ENCODE measurements around the gene PTGES. TPM values are rescaled to one million over a fixed set of nuclear protein-coding genes. Genes with fewer than 3 reads are reported as not detected.
"Not testable (repeated sequence)": the region's sequence is repeated elsewhere in the genome, so short reads cannot be mapped to it uniquely, and the experiment has no call there.

Gene PTGES
- 0.23 TPM in 1 of 2 replicates, not detected in the other for total RNA-seq (2014; rRNA removed; shearing (Covaris generic); ENCODE audit: low replicate concordance)

GRCh38 chr9:129752900-129753729 lies at the start of gene PTGES:
Gene PTGES (minus strand): TSS chr9:129753042. CDS start chr9:129753012, 30 bp downstream.
- no peak within 1 kb of the TSS for H3K4me3 ChIP-seq
- H3K27me3 ChIP-seq = no peaks in the 10 kb centered on the region
- peak; percentile 74 for DNase-seq
- H3K9me3 ChIP-seq = no peaks in the 10 kb centered on the region
- H3K36me3 ChIP-seq = no peaks in the 10 kb centered on the region

GRCh38 chr9:129801504-129801903 lies 48.7 kb upstream of the PTGES start:
- Histone ChIP-seq H3K4me3 (no peak overlapping the region), H3K27me3 (no peaks in the 10 kb centered on the region), H3K9me3 (no peaks in the 10 kb centered on the region), H3K36me3 (peaks cover 7% of the 10 kb centered on the region)
- DNase-seq = no peak

GRCh38 chr9:129798973-129799372 lies 46.1 kb upstream of the PTGES start:
- no peak for DNase-seq
- Histone ChIP-seq H3K27me3 (no peaks in the 10 kb centered on the region), H3K4me3 (no peak overlapping the region), H3K36me3 (no peaks in the 10 kb centered on the region), H3K9me3 (no peaks in the 10 kb centered on the region)

GRCh38 chr9:129796029-129796428 lies 43.2 kb upstream of the PTGES start:
- not testable (repeated sequence) for H3K36me3 ChIP-seq, DNase-seq, H3K27me3 ChIP-seq

GRCh38 chr9:129794549-129794948 lies 41.7 kb upstream of the PTGES start:
- Histone ChIP-seq H3K36me3 (no peaks in the 10 kb centered on the region), H3K4me3 (no peak overlapping the region), H3K9me3 (no peaks in the 10 kb centered on the region), H3K27me3 (no peaks in the 10 kb centered on the region)
- DNase-seq = no peak

More at GRCh38 chr9:129796029-129796428, 43.2 kb upstream of the PTGES start:
- H3K9me3 ChIP-seq, H3K4me3 ChIP-seq: not testable (repeated sequence)

GRCh38 chr9:129786481-129786880 lies 33.6 kb upstream of the PTGES start:
- Histone ChIP-seq H3K4me3 (no peak overlapping the region), H3K9me3 (no peaks in the 10 kb centered on the region), H3K27me3 (no peaks in the 10 kb centered on the region), H3K36me3 (no peaks in the 10 kb centered on the region)
- DNase-seq = no peak

- no peaks in the 10 kb centered on the region for H3K9me3 ChIP-seq
- H3K36me3 ChIP-seq = no peaks in the 10 kb centered on the region
- DNase-seq = no peak
- H3K27me3 ChIP-seq = no peaks in the 10 kb centered on the region
- H3K4me3 ChIP-seq = no peak overlapping the region
These were observed 33.0 kb upstream of the PTGES start for GRCh38 chr9:129785866-129786265.

- DNase-seq, H3K36me3 ChIP-seq, H3K27me3 ChIP-seq, H3K4me3 ChIP-seq, H3K9me3 ChIP-seq: not testable (repeated sequence)
These were observed 32.1 kb upstream of the PTGES start for GRCh38 chr9:129784970-129785369.

GRCh38 chr9:129783516-129784361 lies 30.9 kb upstream of the PTGES start:
- Histone ChIP-seq H3K27me3 (no peaks in the 10 kb centered on the region), H3K9me3 (no peaks in the 10 kb centered on the region), H3K36me3 (no peaks in the 10 kb centered on the region), H3K4me3 (no peak overlapping the region)
- DNase-seq = peak; percentile 49

- Histone ChIP-seq H3K4me3 (no peak overlapping the region), H3K36me3 (no peaks in the 10 kb centered on the region), H3K9me3 (no peaks in the 10 kb centered on the region), H3K27me3 (no peaks in the 10 kb centered on the region)
- no peak for DNase-seq
These were observed 29.1 kb upstream of the PTGES start for GRCh38 chr9:129781981-129782380.

- Histone ChIP-seq H3K4me3 (no peak overlapping the region), H3K9me3 (no peaks in the 10 kb centered on the region), H3K27me3 (no peaks in the 10 kb centered on the region), H3K36me3 (no peaks in the 10 kb centered on the region)
- no peak for DNase-seq
These were observed 28.3 kb upstream of the PTGES start for GRCh38 chr9:129781131-129781530.

- no peaks in the 10 kb centered on the region for H3K27me3 ChIP-seq
- H3K4me3 ChIP-seq = no peak overlapping the region
- no peaks in the 10 kb centered on the region for H3K36me3 ChIP-seq
- no peak for DNase-seq
- no peaks in the 10 kb centered on the region for H3K9me3 ChIP-seq
These were observed 26.8 kb upstream of the PTGES start for GRCh38 chr9:129779560-129780190.

GRCh38 chr9:129778469-129778868 lies 25.6 kb upstream of the PTGES start:
- no peak for DNase-seq
- Histone ChIP-seq H3K4me3 (no peak overlapping the region), H3K9me3 (no peaks in the 10 kb centered on the region), H3K27me3 (no peaks in the 10 kb centered on the region), H3K36me3 (no peaks in the 10 kb centered on the region)

GRCh38 chr9:129777769-129778130 lies 24.9 kb upstream of the PTGES start:
- no peaks in the 10 kb centered on the region for H3K9me3 ChIP-seq
- no peak overlapping the region for H3K4me3 ChIP-seq
- no peaks in the 10 kb centered on the region for H3K27me3 ChIP-seq
- H3K36me3 ChIP-seq = no peaks in the 10 kb centered on the region
- DNase-seq = no peak

- Histone ChIP-seq H3K9me3 (no peaks in the 10 kb centered on the region), H3K36me3 (no peaks in the 10 kb centered on the region), H3K27me3 (no peaks in the 10 kb centered on the region), H3K4me3 (0 out of 2 replicates have a peak overlapping the region, but pooled peaks have one; percentile 5)
- peak; percentile 99 for DNase-seq
These were observed 24.3 kb upstream of the PTGES start for GRCh38 chr9:129776938-129777768.

GRCh38 chr9:129776566-129776937 lies 23.7 kb upstream of the PTGES start:
- no peaks in the 10 kb centered on the region for H3K27me3 ChIP-seq
- H3K36me3 ChIP-seq = no peaks in the 10 kb centered on the region
- no peak for DNase-seq
- no peak overlapping the region for H3K4me3 ChIP-seq
- no peaks in the 10 kb centered on the region for H3K9me3 ChIP-seq
